SH-SY5Y (cell line): ENCODE data around the gene CXCR6.

Source experiments
- GATA2 ChIP-seq: IDR thresholded peaks from 2 replicates; pipeline ENCODE4 v1.6.1; 2011; ENCODE audit warnings: mild to moderate bottlenecking, low read depth, low read length
- GATA3 ChIP-seq: IDR thresholded peaks from 2 replicates; pipeline ENCODE4 v1.6.1; 2011; ENCODE audit warnings: low read depth, mild to moderate bottlenecking, low read length, moderate library complexity

- no peak for TF ChIP-seq GATA3
- TF ChIP-seq GATA2 = no peak
Observed at GRCh38 chr3:45969116-45969515, 25.9 kb downstream of the CXCR6 start.
